OCI-LY7 (cell line): Measurements from ENCODE around the gene ROBO2.

Experiments
- CTCF ChIP-seq: fragments of 200-600 bp; sonication (generic); conservative IDR thresholded peaks from 2 replicates; pipeline ENCODE4 v1.5.1; 2014; ENCODE audit warnings: mild to moderate bottlenecking, antibody characterized with exemption, low read length, moderate library complexity, mixed read lengths
- EZH2phosphoT487 ChIP-seq: fragments of 200-600 bp; sonication (generic); IDR thresholded peaks from 2 replicates; pipeline ENCODE4 v1.6.1; 2018; ENCODE audit warnings: low read depth, borderline replicate concordance, mild to moderate bottlenecking, mixed run types, antibody characterized with exemption, low read length, moderate library complexity, mixed read lengths

GRCh38 chr3:77084511-77084910 is 44.6 kb downstream of the ROBO2 start:
- TF ChIP-seq CTCF (no peak), EZH2phosphoT487 (no peak)
